BLaER1 (cell line): ENCODE results near the gene ARID1B.
A peak's percentile ranks its signal among the peaks of the same experiment; 100 is the strongest.

Source experiments
- H3K27ac ChIP-seq: shearing (Covaris generic); formaldehyde crosslinking; 2 replicates; pipeline ENCODE4 v1.8.1; 2022
- H3K27me3 ChIP-seq: shearing (Covaris generic); formaldehyde crosslinking; 2 replicates; pipeline ENCODE4 v1.8.1; 2022
- H3K36me3 ChIP-seq: shearing (Covaris generic); formaldehyde crosslinking; 2 replicates; pipeline ENCODE4 v1.8.1; 2022
- H3K4me1 ChIP-seq: shearing (Covaris generic); formaldehyde crosslinking; 2 replicates; pipeline ENCODE4 v1.8.1; 2022
- H3K4me2 ChIP-seq: shearing (Covaris generic); formaldehyde crosslinking; 2 replicates; pipeline ENCODE4 v1.8.1; 2022
- H3K4me3 ChIP-seq: shearing (Covaris generic); formaldehyde crosslinking; 2 replicates; pipeline ENCODE4 v1.8.1; 2022
- H3K9ac ChIP-seq: shearing (Covaris generic); formaldehyde crosslinking; 2 replicates; pipeline ENCODE4 v1.8.1; 2022
- H3K9me3 ChIP-seq: shearing (Covaris generic); formaldehyde crosslinking; 2 replicates; pipeline ENCODE4 v1.8.1; 2022
- H4K20me1 ChIP-seq: shearing (Covaris generic); formaldehyde crosslinking; 2 replicates; pipeline ENCODE4 v1.8.1; 2022
- Cebpa-rat ChIP-seq: shearing (Covaris generic); IDR thresholded peaks from 2 replicates; pipeline ENCODE4 v1.8.1; 2022

ARID1B gene

GRCh38 chr6:156879591-156879990, 102.4 kb downstream of the ARID1B start:
- Histone ChIP-seq H4K20me1 (peaks cover 100% of the 10 kb centered on the region), H3K4me1 (peaks cover 47% of the 10 kb centered on the region), H3K4me2 (no peak overlapping the region), H3K9me3 (peaks cover 8% of the 10 kb centered on the region), H3K9ac (no peak overlapping the region), H3K27me3 (no peaks in the 10 kb centered on the region), H3K27ac (no peak overlapping the region), H3K4me3 (no peak overlapping the region), H3K36me3 (peaks cover 39% of the 10 kb centered on the region)
- TF ChIP-seq Cebpa-rat = no peak

GRCh38 chr6:156880913-156881312, 103.7 kb downstream of the ARID1B start:
- H4K20me1 ChIP-seq = peaks cover 100% of the 10 kb centered on the region
- H3K36me3 ChIP-seq = peaks cover 35% of the 10 kb centered on the region
- peaks cover 42% of the 10 kb centered on the region for H3K4me1 ChIP-seq
- no peak overlapping the region for H3K4me2 ChIP-seq
- no peak overlapping the region for H3K27ac ChIP-seq
- no peak overlapping the region for H3K4me3 ChIP-seq
- no peaks in the 10 kb centered on the region for H3K27me3 ChIP-seq
- no peak for TF ChIP-seq Cebpa-rat
- H3K9me3 ChIP-seq = peaks cover 8% of the 10 kb centered on the region
- H3K9ac ChIP-seq = no peak overlapping the region

- Histone ChIP-seq H3K9me3 (peaks cover 3% of the 10 kb centered on the region), H3K4me3 (no peak overlapping the region), H3K27me3 (no peaks in the 10 kb centered on the region), H3K4me2 (peak overlapping the region; percentile 24; the same call in 1 of the 2 replicates), H3K4me1 (peaks cover 50% of the 10 kb centered on the region), H3K27ac (peak overlapping the region; percentile 18; the same call in 1 of the 2 replicates), H3K9ac (no peak overlapping the region), H4K20me1 (peaks cover 100% of the 10 kb centered on the region), H3K36me3 (peaks cover 36% of the 10 kb centered on the region)
- TF ChIP-seq Cebpa-rat = no peak
These were observed 104.8 kb downstream of the ARID1B start for GRCh38 chr6:156881687-156882629.

- peaks cover 100% of the 10 kb centered on the region for H4K20me1 ChIP-seq
- peak overlapping the region; percentile 18; the same call in 1 of the 2 replicates for H3K4me2 ChIP-seq
- no peak overlapping the region for H3K4me3 ChIP-seq
- TF ChIP-seq Cebpa-rat = no peak
- no peaks in the 10 kb centered on the region; the same call in 1 of the 2 replicates for H3K9me3 ChIP-seq
- no peak overlapping the region for H3K9ac ChIP-seq
- H3K36me3 ChIP-seq = peaks cover 19% of the 10 kb centered on the region
- no peaks in the 10 kb centered on the region for H3K27me3 ChIP-seq
- peaks cover 49% of the 10 kb centered on the region for H3K4me1 ChIP-seq
- no peak overlapping the region for H3K27ac ChIP-seq
These were observed 106.5 kb downstream of the ARID1B start for GRCh38 chr6:156883497-156884252.

GRCh38 chr6:156884306-156884705, 107.1 kb downstream of the ARID1B start:
- Histone ChIP-seq H3K4me2 (no peak overlapping the region), H3K4me3 (no peak overlapping the region), H3K27ac (no peak overlapping the region), H3K9me3 (no peaks in the 10 kb centered on the region), H3K9ac (no peak overlapping the region), H4K20me1 (peaks cover 100% of the 10 kb centered on the region), H3K4me1 (peaks cover 43% of the 10 kb centered on the region), H3K27me3 (no peaks in the 10 kb centered on the region), H3K36me3 (peaks cover 13% of the 10 kb centered on the region; the same call in 1 of the 2 replicates)
- TF ChIP-seq Cebpa-rat = no peak

- no peak overlapping the region for H3K4me2 ChIP-seq
- no peak overlapping the region for H3K4me3 ChIP-seq
- H3K9ac ChIP-seq = no peak overlapping the region
- no peaks in the 10 kb centered on the region for H3K9me3 ChIP-seq
- H3K27me3 ChIP-seq = no peaks in the 10 kb centered on the region
- no peak for TF ChIP-seq Cebpa-rat
- no peak overlapping the region for H3K27ac ChIP-seq
- peaks cover 100% of the 10 kb centered on the region for H4K20me1 ChIP-seq
- H3K36me3 ChIP-seq = peaks cover 13% of the 10 kb centered on the region; the same call in 1 of the 2 replicates
- peaks cover 42% of the 10 kb centered on the region for H3K4me1 ChIP-seq
These were observed 108.4 kb downstream of the ARID1B start for GRCh38 chr6:156885562-156885961.

- H3K4me2 ChIP-seq = no peak overlapping the region
- peaks cover 100% of the 10 kb centered on the region for H4K20me1 ChIP-seq
- no peaks in the 10 kb centered on the region for H3K9me3 ChIP-seq
- no peak overlapping the region for H3K9ac ChIP-seq
- no peak overlapping the region for H3K4me3 ChIP-seq
- TF ChIP-seq Cebpa-rat = no peak
- no peaks in the 10 kb centered on the region for H3K27me3 ChIP-seq
- H3K27ac ChIP-seq = no peak overlapping the region
- peaks cover 35% of the 10 kb centered on the region for H3K4me1 ChIP-seq
- H3K36me3 ChIP-seq = peaks cover 13% of the 10 kb centered on the region; the same call in 1 of the 2 replicates
These were observed 109.2 kb downstream of the ARID1B start for GRCh38 chr6:156886409-156886808.

GRCh38 chr6:156887623-156888269, 110.6 kb downstream of the ARID1B start:
- Histone ChIP-seq H3K4me2 (no peak overlapping the region), H3K27ac (no peak overlapping the region), H3K9me3 (no peaks in the 10 kb centered on the region), H3K27me3 (no peaks in the 10 kb centered on the region), H3K4me3 (no peak overlapping the region), H3K9ac (no peak overlapping the region), H3K4me1 (peaks cover 22% of the 10 kb centered on the region), H4K20me1 (peaks cover 100% of the 10 kb centered on the region), H3K36me3 (peaks cover 13% of the 10 kb centered on the region; the same call in 1 of the 2 replicates)
- no peak for TF ChIP-seq Cebpa-rat

- Histone ChIP-seq H3K4me3 (no peak overlapping the region), H3K36me3 (peaks cover 16% of the 10 kb centered on the region; the same call in 1 of the 2 replicates), H3K4me2 (no peak overlapping the region), H3K27me3 (no peaks in the 10 kb centered on the region), H3K9me3 (no peaks in the 10 kb centered on the region), H3K4me1 (peaks cover 10% of the 10 kb centered on the region; the same call in 1 of the 2 replicates), H3K9ac (no peak overlapping the region), H3K27ac (no peak overlapping the region), H4K20me1 (peaks cover 98% of the 10 kb centered on the region)
- TF ChIP-seq Cebpa-rat = no peak
These were observed 112.3 kb downstream of the ARID1B start for GRCh38 chr6:156889469-156889868.
